GM10266 (cell line): ENCODE measurements around the gene PEX16.

Experiments
- DNase-seq: peaks from one replicate; pipeline ENCODE4 v3.0.0; 2012; ENCODE audit errors: extremely low spot score
- CTCF ChIP-seq: IDR thresholded peaks from 2 replicates; pipeline ENCODE4 v1.5.1; 2012; ENCODE audit warnings: mild to moderate bottlenecking, low read depth; ENCODE audit not compliant: control insufficient read depth, insufficient read depth; ENCODE audit errors: missing control alignments

Gene PEX16

GRCh38 chr11:45917623-45918330 is at the start of gene PEX16:
Gene PEX16 (minus strand): TSS chr11:45917877. CDS start chr11:45917811, 66 bp downstream.
- no peak for TF ChIP-seq CTCF
- peak; percentile 98 for DNase-seq

GRCh38 chr11:45964911-45965389 is 47.3 kb upstream of the PEX16 start:
- peak; percentile 57 for DNase-seq
- TF ChIP-seq CTCF = peak; percentile 89

DNA sequence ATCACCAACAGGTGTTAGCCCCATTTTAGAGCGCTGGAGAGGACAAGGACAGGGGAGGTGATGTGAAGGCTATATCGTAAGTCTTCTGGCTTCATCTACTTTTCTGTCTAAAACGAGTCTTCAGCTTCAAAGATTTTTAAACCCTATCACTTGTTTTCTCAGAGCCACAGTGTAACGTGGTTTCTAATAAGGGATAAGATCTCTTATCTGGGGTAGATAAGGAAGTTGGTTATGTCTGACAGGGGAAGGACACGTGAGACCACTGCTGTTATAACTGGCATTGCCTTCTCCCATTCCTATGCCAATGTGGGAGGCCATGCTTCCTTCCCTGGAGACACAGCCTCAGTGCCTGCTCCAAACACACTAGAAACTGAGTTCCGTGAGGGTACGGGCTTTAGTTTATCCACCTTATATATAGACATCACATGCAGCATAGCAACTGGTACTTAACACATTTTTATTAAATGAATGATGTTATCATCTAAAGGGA is 44.1 kb upstream of the PEX16 start:
- no peak for DNase-seq
- no peak for TF ChIP-seq CTCF

GRCh38 chr11:45960387-45961095 is 42.9 kb upstream of the PEX16 start:
- no peak for TF ChIP-seq CTCF
- no peak for DNase-seq

DNA sequence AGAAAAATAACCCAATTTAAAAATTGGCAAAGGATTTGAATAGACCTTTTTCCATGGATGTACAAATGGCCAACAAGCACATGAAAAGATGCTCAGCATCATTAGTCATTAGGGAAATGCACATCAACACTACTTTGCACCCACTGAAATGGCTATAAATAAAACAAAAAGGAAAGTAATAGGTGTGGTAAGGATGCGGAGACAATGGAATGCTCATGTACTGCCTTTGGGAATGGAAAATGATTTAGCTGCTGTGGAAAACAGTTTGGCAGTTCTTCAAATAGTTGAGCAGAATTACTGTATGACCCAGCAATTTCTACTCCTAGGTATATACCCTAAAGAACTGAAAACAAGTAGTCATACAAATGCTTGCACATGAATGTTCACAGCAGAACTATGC is 42.2 kb upstream of the PEX16 start:
- no peak for DNase-seq
- TF ChIP-seq CTCF = no peak

DNA sequence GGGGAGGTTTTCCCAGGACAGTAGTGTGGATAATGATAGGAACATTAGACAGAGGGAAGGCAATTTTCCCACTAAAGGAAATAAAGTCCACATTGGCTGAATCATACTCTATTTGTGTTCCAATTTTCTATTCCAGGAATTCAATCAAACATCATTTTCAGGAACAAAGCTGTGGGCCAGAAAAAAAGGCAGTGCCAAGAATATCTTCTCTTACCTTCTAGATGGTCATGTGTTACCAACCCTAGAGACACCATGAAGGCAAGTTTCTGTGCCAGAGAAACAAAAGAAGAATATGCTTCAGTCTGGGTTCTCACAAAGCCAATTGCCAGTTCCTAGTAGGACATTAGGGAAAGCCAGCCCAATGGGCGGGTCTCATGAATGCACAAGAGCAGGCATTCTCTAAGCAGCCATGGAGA is 32.3 kb upstream of the PEX16 start:
- no peak for TF ChIP-seq CTCF
- DNase-seq = no peak

DNA sequence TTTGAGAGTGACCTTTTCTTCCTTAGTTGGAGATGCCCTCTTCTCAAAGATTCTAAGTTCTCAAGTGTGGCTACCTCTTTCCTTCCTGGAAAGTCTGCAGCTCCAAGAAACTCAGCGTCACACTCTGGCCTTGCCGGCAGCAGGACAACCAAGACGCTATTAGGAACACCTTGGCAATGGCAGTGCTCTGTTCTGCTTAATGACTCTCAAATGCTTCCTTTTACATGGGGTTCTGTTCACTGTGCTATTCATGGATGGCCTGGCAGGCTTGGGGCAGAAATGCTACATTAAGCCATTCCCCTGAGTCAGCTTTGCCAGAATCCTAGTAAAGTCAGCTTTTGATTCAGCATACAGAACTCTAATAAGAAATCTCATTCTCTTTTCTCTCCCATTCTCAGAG is 30.7 kb upstream of the PEX16 start:
- DNase-seq = no peak
- no peak for TF ChIP-seq CTCF
